Effector memory CD4-positive, alpha-beta T cell (primary cell): Measurements from ENCODE around the gene SYT14.

ENCODE experiments used
- DNase-seq, 3 donors: peaks; one replicate each; pipeline ENCODE4 v3.0.0-alpha.2; 2020
- H3K27ac ChIP-seq: 2 replicates; pipeline ENCODE4 v1.7.0; 2013; ENCODE audit warnings: mild to moderate bottlenecking, low read length, moderate library complexity; ENCODE audit not compliant: insufficient read depth, poor library complexity, severe bottlenecking
- H3K27me3 ChIP-seq: replicated peaks from 2 replicates; pipeline ENCODE4 v1.7.0; 2013; ENCODE audit warnings: mild to moderate bottlenecking, low read length; ENCODE audit not compliant: insufficient read depth, control insufficient read depth, poor library complexity, severe bottlenecking
- H3K36me3 ChIP-seq: 2 replicates; pipeline ENCODE4 v1.7.0; 2013; ENCODE audit warnings: mild to moderate bottlenecking, low read length, moderate library complexity; ENCODE audit not compliant: control insufficient read depth, insufficient read depth
- H3K4me1 ChIP-seq: 2 replicates; pipeline ENCODE4 v1.7.0; 2013; ENCODE audit warnings: low read length, mild to moderate bottlenecking; ENCODE audit not compliant: control insufficient read depth, insufficient read depth, poor library complexity, severe bottlenecking
- H3K4me3 ChIP-seq: 2 replicates; pipeline ENCODE4 v1.7.0; 2013; ENCODE audit warnings: low read length, low read depth, mild to moderate bottlenecking; ENCODE audit not compliant: insufficient read depth, poor library complexity, severe bottlenecking
- H3K9me3 ChIP-seq: 2 replicates; pipeline ENCODE4 v1.7.0; 2013; ENCODE audit warnings: mild to moderate bottlenecking, low read length, moderate library complexity; ENCODE audit not compliant: control insufficient read depth

SYT14 gene

GRCh38 chr1:210010161-210010560, 72.1 kb downstream of the SYT14 start:
- H3K4me3 ChIP-seq: no peak overlapping the region
- H3K36me3 ChIP-seq: no peaks in the 10 kb centered on the region
- H3K27ac ChIP-seq: no peak overlapping the region
- no peaks in the 10 kb centered on the region for H3K9me3 ChIP-seq
- no peak for DNase-seq
- H3K4me1 ChIP-seq: no peaks in the 10 kb centered on the region
- H3K27me3 ChIP-seq: no peaks in the 10 kb centered on the region

DNA sequence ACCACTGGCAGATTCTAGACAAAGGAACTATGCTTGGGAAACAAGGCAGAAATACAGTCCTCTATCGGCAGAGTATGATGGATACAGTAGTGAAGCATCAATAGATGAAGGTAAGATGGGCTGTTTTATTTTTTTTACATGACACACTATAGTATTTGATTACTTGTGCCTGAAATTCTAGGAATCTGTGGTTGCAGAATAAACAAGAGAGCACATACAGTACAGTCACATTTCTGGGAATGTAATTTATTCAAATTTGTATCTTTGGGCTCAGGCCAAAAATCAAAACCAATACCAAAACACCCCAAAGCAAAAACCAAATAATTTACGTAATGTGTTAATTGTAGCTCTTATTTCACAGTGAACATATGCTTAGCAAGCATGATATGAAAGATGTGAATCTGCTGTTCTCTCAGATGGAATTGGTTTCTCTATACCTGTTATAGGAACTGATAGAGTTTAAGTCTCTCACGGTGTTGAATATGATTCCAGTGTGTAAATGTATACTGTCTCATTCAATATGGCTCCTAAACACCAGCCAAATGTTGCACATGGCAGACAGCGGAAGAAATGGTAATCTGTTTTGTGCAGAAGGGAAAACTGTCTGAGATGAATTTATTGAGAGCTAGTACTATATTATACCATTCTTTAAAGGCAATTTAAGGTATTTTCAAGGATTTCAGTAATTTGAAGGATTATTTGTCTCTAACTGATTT, 83.3 kb downstream of the SYT14 start:
- H3K36me3 ChIP-seq: no peaks in the 10 kb centered on the region
- H3K27me3 ChIP-seq: no peaks in the 10 kb centered on the region
- DNase-seq: no peak
- H3K4me1 ChIP-seq: no peaks in the 10 kb centered on the region
- H3K27ac ChIP-seq: no peak overlapping the region
- no peak overlapping the region for H3K4me3 ChIP-seq
- no peaks in the 10 kb centered on the region for H3K9me3 ChIP-seq

GRCh38 chr1:210022044-210022443, 84.0 kb downstream of the SYT14 start:
- no peak overlapping the region for H3K27ac ChIP-seq
- H3K4me3 ChIP-seq: no peak overlapping the region
- H3K27me3 ChIP-seq: no peaks in the 10 kb centered on the region
- no peaks in the 10 kb centered on the region for H3K4me1 ChIP-seq
- no peaks in the 10 kb centered on the region for H3K9me3 ChIP-seq
- no peak for DNase-seq
- no peaks in the 10 kb centered on the region for H3K36me3 ChIP-seq

GRCh38 chr1:210024282-210024681, 86.3 kb downstream of the SYT14 start:
- H3K27ac ChIP-seq: no peak overlapping the region
- H3K36me3 ChIP-seq: no peaks in the 10 kb centered on the region
- DNase-seq: no peak
- no peaks in the 10 kb centered on the region for H3K27me3 ChIP-seq
- H3K4me3 ChIP-seq: no peak overlapping the region
- no peaks in the 10 kb centered on the region for H3K9me3 ChIP-seq
- no peaks in the 10 kb centered on the region for H3K4me1 ChIP-seq

- Histone ChIP-seq H3K4me3 (no peak overlapping the region), H3K4me1 (no peaks in the 10 kb centered on the region), H3K36me3 (no peaks in the 10 kb centered on the region), H3K27ac (no peak overlapping the region), H3K9me3 (no peaks in the 10 kb centered on the region), H3K27me3 (no peaks in the 10 kb centered on the region)
- no peak for DNase-seq
Measured at GRCh38 chr1:210024996-210025395, 87.0 kb downstream of the SYT14 start.

- no peak for DNase-seq
- Histone ChIP-seq H3K27ac (no peak overlapping the region), H3K27me3 (no peaks in the 10 kb centered on the region), H3K36me3 (no peaks in the 10 kb centered on the region), H3K9me3 (no peaks in the 10 kb centered on the region), H3K4me3 (no peak overlapping the region), H3K4me1 (no peaks in the 10 kb centered on the region)
Measured at GRCh38 chr1:210025870-210026269, 87.9 kb downstream of the SYT14 start.

- H3K27me3 ChIP-seq: no peaks in the 10 kb centered on the region
- H3K4me3 ChIP-seq: no peak overlapping the region
- H3K4me1 ChIP-seq: no peaks in the 10 kb centered on the region
- no peaks in the 10 kb centered on the region for H3K36me3 ChIP-seq
- DNase-seq: no peak
- no peak overlapping the region for H3K27ac ChIP-seq
- H3K9me3 ChIP-seq: no peaks in the 10 kb centered on the region
Measured at GRCh38 chr1:210027994-210028393, 90.0 kb downstream of the SYT14 start.

DNA sequence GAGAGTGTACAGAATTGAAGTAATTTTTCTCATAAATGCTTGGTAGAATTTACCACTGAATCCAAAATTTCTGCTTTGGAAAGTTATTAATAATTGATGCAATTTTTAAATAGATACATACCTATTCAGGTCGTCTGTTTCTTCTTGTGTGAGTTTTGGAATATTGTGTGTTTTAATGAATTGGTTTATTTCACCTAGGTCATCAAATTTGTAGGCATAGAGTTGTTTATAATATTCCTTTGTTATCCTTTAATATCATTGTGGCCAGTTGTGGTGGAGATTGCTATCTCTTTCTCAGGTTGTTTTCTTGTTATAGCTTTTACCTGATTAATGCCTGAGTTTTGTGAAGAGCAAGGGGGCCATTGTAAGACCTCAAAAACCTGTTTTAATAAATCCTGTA, 93.5 kb downstream of the SYT14 start:
- no peaks in the 10 kb centered on the region for H3K27me3 ChIP-seq
- no peaks in the 10 kb centered on the region for H3K9me3 ChIP-seq
- DNase-seq: no peak
- H3K4me3 ChIP-seq: no peak overlapping the region
- H3K4me1 ChIP-seq: no peaks in the 10 kb centered on the region
- H3K27ac ChIP-seq: no peak overlapping the region
- no peaks in the 10 kb centered on the region for H3K36me3 ChIP-seq

GRCh38 chr1:210043058-210043457, 105.0 kb downstream of the SYT14 start:
- Histone ChIP-seq H3K4me1 (no peaks in the 10 kb centered on the region), H3K4me3 (no peak overlapping the region), H3K27me3 (no peaks in the 10 kb centered on the region), H3K27ac (no peak overlapping the region), H3K9me3 (no peaks in the 10 kb centered on the region), H3K36me3 (no peaks in the 10 kb centered on the region)
- no peak for DNase-seq

DNA sequence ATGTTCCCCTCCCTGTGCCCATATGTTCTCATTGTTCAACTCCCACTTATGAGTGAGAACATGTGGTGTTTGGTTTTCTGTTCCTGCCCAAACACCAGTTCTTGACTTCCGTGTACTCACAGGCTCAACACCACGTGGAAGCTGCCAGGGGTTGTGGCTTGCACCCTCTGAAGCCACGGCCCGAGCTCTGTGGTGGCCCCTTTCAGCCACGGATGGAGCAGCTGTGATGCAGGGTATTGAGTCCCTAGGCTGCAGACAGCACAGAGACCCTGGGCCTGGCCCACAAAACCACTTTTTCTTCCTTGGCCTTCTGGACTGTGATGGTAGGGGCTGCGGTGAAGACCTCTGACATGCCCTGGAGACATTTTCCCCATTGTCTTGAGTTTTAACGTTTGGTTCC, 111.6 kb downstream of the SYT14 start:
- Histone ChIP-seq H3K27ac (no peak overlapping the region), H3K9me3 (no peaks in the 10 kb centered on the region), H3K4me3 (no peak overlapping the region), H3K4me1 (no peaks in the 10 kb centered on the region), H3K36me3 (no peaks in the 10 kb centered on the region), H3K27me3 (no peaks in the 10 kb centered on the region)
- no peak for DNase-seq
